IMR-90 (cell line): ENCODE measurements around the gene CEP72. TPM values are rescaled to one million over a fixed set of nuclear protein-coding genes. Genes with fewer than 3 reads are reported as not detected.

Source experiments
- ATAC-seq: fragments of 200-7000 bp; cut with Tn5 transposase; 2 replicates; pipeline ENCODE4 v1.9.1; 2020; ENCODE audit warnings: low read depth, mild to moderate bottlenecking, moderate library complexity
- BruUV-seq: library from RNA; stranded (reverse); fragments of 400-500 nt; replicated peaks from 2 replicates; lab custom pipeline; 2021; lab: Mats Ljungman, UMichigan
- CTCF ChIA-PET: fragments of 300-600 bp; formaldehyde crosslinking; extraction: SDS; loops from one replicate; lab custom pipeline; 2021; ENCODE audit warnings: antibody characterized with exemption; lab: Yijun Ruan, JAX
- POLR2A ChIA-PET: fragments of 300-600 bp; sonication (Branson Sonifier 250); formaldehyde crosslinking; loops from one replicate; lab custom pipeline; 2022; ENCODE audit warnings: antibody characterized with exemption; ENCODE audit not compliant: unreplicated experiment; lab: Charles Lee
- DNase-seq: peaks from one replicate; pipeline ENCODE4 v3.0.0; 2013
- H2AFZ ChIP-seq: replicated peaks from 2 replicates; pipeline ENCODE3; 2013; ENCODE audit warnings: low read length, mild to moderate bottlenecking; ENCODE audit not compliant: poor library complexity
- H2AK5ac ChIP-seq: 2 replicates; pipeline ENCODE4 v1.6.1; 2013; ENCODE audit warnings: low read depth, low read length, inconsistent platforms
- H2AK9ac ChIP-seq: replicated peaks from 2 replicates; pipeline ENCODE3; 2013; ENCODE audit warnings: mild to moderate bottlenecking, low read depth, low read length, moderate library complexity; ENCODE audit not compliant: poor library complexity
- H2BK120ac ChIP-seq: 2 replicates; pipeline ENCODE4 v1.6.1; 2013; ENCODE audit warnings: low read depth, low read length, inconsistent platforms
- H2BK15ac ChIP-seq: 3 replicates; pipeline ENCODE4 v1.6.1; 2013; ENCODE audit warnings: low read depth, low read length, inconsistent platforms
- H2BK20ac ChIP-seq: 2 replicates; pipeline ENCODE4 v1.6.1; 2013; ENCODE audit warnings: low read depth, mild to moderate bottlenecking, inconsistent platforms, low read length, moderate library complexity
- H2BK5ac ChIP-seq: 2 replicates; pipeline ENCODE4 v1.6.1; 2013; ENCODE audit warnings: mild to moderate bottlenecking, low read depth, low read length, inconsistent platforms; ENCODE audit not compliant: poor library complexity, severe bottlenecking
- H3K14ac ChIP-seq: replicated peaks from 2 replicates; pipeline ENCODE4 v1.6.1; 2013; ENCODE audit warnings: low read depth, low read length, inconsistent platforms
- H3K18ac ChIP-seq: 2 replicates; pipeline ENCODE4 v1.6.1; 2013; ENCODE audit warnings: low read depth, low read length, control low read depth
- H3K23ac ChIP-seq: 2 replicates; pipeline ENCODE4 v1.6.1; 2013; ENCODE audit warnings: low read depth, low read length, inconsistent platforms
- H3K27ac ChIP-seq: 2 replicates; pipeline ENCODE4 v1.5.1; 2013; ENCODE audit warnings: mild to moderate bottlenecking, control low read depth, low read length; ENCODE audit not compliant: insufficient read depth
- H3K27me3 ChIP-seq: 2 replicates; pipeline ENCODE4 v1.6.1; 2013; ENCODE audit warnings: low read length; ENCODE audit not compliant: control insufficient read depth, insufficient read depth
- H3K36me3 ChIP-seq: 2 replicates; pipeline ENCODE4 v1.6.1; 2013; ENCODE audit warnings: low read length, mixed read lengths; ENCODE audit not compliant: control insufficient read depth, insufficient read depth
- H3K4ac ChIP-seq: 2 replicates; pipeline ENCODE4 v1.6.1; 2013; ENCODE audit warnings: low read depth, low read length, inconsistent platforms
- H3K4me1 ChIP-seq: 2 replicates; pipeline ENCODE4 v1.6.1; 2013; ENCODE audit warnings: low read length, mixed read lengths; ENCODE audit not compliant: control insufficient read depth, insufficient read depth
- H3K4me2 ChIP-seq: 2 replicates; pipeline ENCODE4 v1.6.1; 2013; ENCODE audit warnings: low read depth, mild to moderate bottlenecking, control low read depth, low read length, moderate library complexity
- H3K4me3 ChIP-seq: 2 replicates; pipeline ENCODE4 v1.5.1; 2013; ENCODE audit warnings: low read depth, mild to moderate bottlenecking, control low read depth, low read length, moderate library complexity; ENCODE audit not compliant: insufficient read depth
- H3K56ac ChIP-seq: 2 replicates; pipeline ENCODE4 v1.6.1; 2013; ENCODE audit warnings: low read length, inconsistent platforms; ENCODE audit not compliant: insufficient read depth; ENCODE audit errors: extremely low read depth
- H3K79me1 ChIP-seq, 2 experiments: 2 replicates each; pipeline ENCODE4 v1.6.1; 2013; ENCODE audit warnings: low read length in 2 of 2, inconsistent platforms in 1 of 2, low read depth in 1 of 2
- H3K9ac ChIP-seq: 2 replicates; pipeline ENCODE4 v1.6.1; 2013; ENCODE audit warnings: low read depth, low read length, control low read depth
- H3K9me1 ChIP-seq: 2 replicates; pipeline ENCODE4 v1.6.1; 2013; ENCODE audit warnings: low read length, inconsistent platforms; ENCODE audit not compliant: insufficient read depth
- H3K9me3 ChIP-seq: 2 replicates; pipeline ENCODE4 v1.6.1; 2013; ENCODE audit warnings: low read length; ENCODE audit not compliant: control insufficient read depth, insufficient read depth
- H4K20me1 ChIP-seq: 2 replicates; pipeline ENCODE4 v1.6.1; 2013; ENCODE audit warnings: low read length, inconsistent platforms; ENCODE audit not compliant: insufficient read depth
- H4K5ac ChIP-seq: 2 replicates; pipeline ENCODE4 v1.6.1; 2013; ENCODE audit warnings: mild to moderate bottlenecking, low read depth, low read length, control low read depth
- H4K8ac ChIP-seq, 2 experiments: 2 replicates each; pipeline ENCODE4 v1.6.1; 2013; ENCODE audit warnings: low read depth in 2 of 2, low read length in 2 of 2, control low read depth in 1 of 2, inconsistent platforms in 1 of 2
- H4K91ac ChIP-seq: 2 replicates; pipeline ENCODE4 v1.6.1; 2013; ENCODE audit warnings: low read depth, low read length, inconsistent platforms; ENCODE audit not compliant: insufficient read depth
- BHLHE40 ChIP-seq: fragments of 150-350 bp; IDR thresholded peaks from 2 replicates; pipeline ENCODE4 v1.6.1; 2016; ENCODE audit warnings: mild to moderate bottlenecking, low read depth, low read length
- CEBPB ChIP-seq: IDR thresholded peaks from 2 replicates; pipeline ENCODE4 v1.6.1; 2012; ENCODE audit warnings: low read depth, low read length, improper control_type of control experiment
- CHD1 ChIP-seq: IDR thresholded peaks from 2 replicates; pipeline ENCODE4 v1.6.1; 2012; ENCODE audit warnings: low read depth, low read length, improper control_type of control experiment
- CTCF ChIP-seq: conservative IDR thresholded peaks from 2 replicates; pipeline ENCODE4 v1.5.1; 2012; ENCODE audit warnings: mild to moderate bottlenecking, low read depth, low read length, improper control_type of control experiment
- ELK1 ChIP-seq: fragments of 150-350 bp; IDR thresholded peaks from 2 replicates; pipeline ENCODE4 v1.6.1; 2016; ENCODE audit warnings: low read depth, mild to moderate bottlenecking, low read length, moderate library complexity, borderline replicate concordance
- FOS ChIP-seq: fragments of 150-350 bp; IDR thresholded peaks from 2 replicates; pipeline ENCODE4 v1.6.1; 2016; ENCODE audit warnings: low read depth, low read length
- MAFK ChIP-seq: IDR thresholded peaks from 2 replicates; pipeline ENCODE4 v1.6.1; 2012; ENCODE audit warnings: low read depth, low read length, improper control_type of control experiment
- MAZ ChIP-seq: IDR thresholded peaks from 2 replicates; pipeline ENCODE4 v1.6.1; 2012; ENCODE audit warnings: low read depth, mild to moderate bottlenecking, low read length, improper control_type of control experiment, moderate library complexity, borderline replicate concordance
- MXI1 ChIP-seq: IDR thresholded peaks from 2 replicates; pipeline ENCODE4 v1.6.1; 2012; ENCODE audit warnings: low read depth, mild to moderate bottlenecking, low read length, moderate library complexity, borderline replicate concordance
- NFE2L2 ChIP-seq: fragments of 150-350 bp; IDR thresholded peaks from 2 replicates; pipeline ENCODE4 v1.6.1; 2016; ENCODE audit warnings: low read depth, mild to moderate bottlenecking, low read length
- POLR2A ChIP-seq: IDR thresholded peaks from 2 replicates; pipeline ENCODE4 v1.6.1; 2012; ENCODE audit warnings: mild to moderate bottlenecking, low read depth, low read length
- RAD21 ChIP-seq: IDR thresholded peaks from 2 replicates; pipeline ENCODE4 v1.6.1; 2012; ENCODE audit warnings: low read length, improper control_type of control experiment
- RCOR1 ChIP-seq: IDR thresholded peaks from 2 replicates; pipeline ENCODE4 v1.6.1; 2012; ENCODE audit warnings: mild to moderate bottlenecking, low read length, improper control_type of control experiment; ENCODE audit not compliant: insufficient replicate concordance
- RFX5 ChIP-seq: IDR thresholded peaks from 2 replicates; pipeline ENCODE4 v1.8.0; 2012; ENCODE audit warnings: low read depth, mild to moderate bottlenecking, low read length, moderate library complexity
- SMC3 ChIP-seq: fragments of 150-350 bp; IDR thresholded peaks from 2 replicates; pipeline ENCODE4 v1.6.1; 2016; ENCODE audit warnings: low read depth, mild to moderate bottlenecking, antibody characterized with exemption, low read length, moderate library complexity
- USF2 ChIP-seq: fragments of 150-350 bp; IDR thresholded peaks from 2 replicates; pipeline ENCODE4 v1.6.1; 2017; ENCODE audit warnings: mild to moderate bottlenecking, antibody characterized with exemption, low read length, low read depth
- WGBS, 2 experiments: methylation state at CpG; one replicate each; pipeline versions ENCODE4 v1.1.5 to v1.1.7; 2013; ENCODE audit warnings: missing lambda C conversion rate in 2 of 2; ENCODE audit not compliant: insufficient read length in 1 of 2; ENCODE audit errors: extremely low coverage in 2 of 2; 5-methylcytosine and 5-hydroxymethylcytosine counted together
- dilution Hi-C: fragments of 300-500 bp; cut with HindIII; formaldehyde crosslinking; loops from one replicate; pipeline ENCODE4 v1.14.3; 2018; ENCODE audit warnings: low sequenced_read_pairs; ENCODE audit not compliant: unreplicated experiment
- in situ Hi-C: fragments of 300-500 bp; cut with MboI; formaldehyde crosslinking; loops from 3 replicates; pipeline ENCODE4 v1.14.3; 2019; ENCODE audit warnings: low sequenced_read_pairs, inconsistent platforms, mixed read lengths
- intact Hi-C: fragments of 100-400 bp; cut with micrococcal nuclease; formaldehyde crosslinking; loops from 2 replicates; pipeline ENCODE4 v1.10.0; 2022
- polyA plus RNA-seq, 3 experiments: library from polyadenylated mRNA; depleted of rRNA; stranded (reverse); fragments of >200 nt; gene quantifications; 2 replicates each; pipeline ENCODE4 v1.2.3, GENCODE V29; 2012; ENCODE audit warnings: low replicate concordance in 1 of 3
- total RNA-seq: library from RNA; depleted of rRNA; stranded (reverse); fragments of >200 nt; gene quantifications from 2 replicates; pipeline ENCODE4 v1.2.3, GENCODE V29; 2012

CEP72 gene
- total and polyA plus RNA-seq, 2 of the 4 experiments (the other 2 are of a cell fraction) = 2.9 to 4.3 TPM

- Histone ChIP-seq H2BK5ac (no peak overlapping the region), H2AK5ac (no peak overlapping the region), H3K9ac (no peak overlapping the region), H3K4me2 (no peak overlapping the region), H2BK15ac (no peak overlapping the region), H4K91ac (no peak overlapping the region), H3K27me3 (no peaks in the 10 kb centered on the region), H3K4me1 (no peaks in the 10 kb centered on the region), H2BK20ac (no peak overlapping the region), H3K36me3 (peaks cover 1% of the 10 kb centered on the region), H3K9me3 (no peaks in the 10 kb centered on the region), H4K8ac (no peak overlapping the region), H3K9me1 (peaks cover 6% of the 10 kb centered on the region), H2AFZ (peak overlapping the region; percentile 63), H3K23ac (no peak overlapping the region), H3K18ac (no peak overlapping the region), H3K14ac (0 out of 2 replicates have a peak overlapping the region, but pooled peaks have one; percentile 22), H4K5ac (no peak overlapping the region), H2BK120ac (no peak overlapping the region), H3K27ac (no peak overlapping the region), H3K4me3 (no peak overlapping the region), H2AK9ac (peak overlapping the region; percentile 55), H4K20me1 (no peaks in the 10 kb centered on the region), H3K79me1 (no peaks in the 10 kb centered on the region), H3K4ac (no peak overlapping the region), H3K56ac (no peak overlapping the region)
- in situ Hi-C loops = no loop called here
- WGBS, 2 experiments = 96% methylated on average over 4 of the region's 17 CpGs; no CpG with 5 or more reads in 1 of the 2 experiments
- DNase-seq (no peak), ATAC-seq (no peak)
- no TSS peak for BruUV-seq
- ChIA-PET POLR2A (no interaction called here), CTCF (interaction anchor here (0.6 kb wide), 1 partner anchor 265 kb away, joined by 5 read pairs; no protein-coding TSS in a partner anchor)
- TF ChIP-seq MAZ (no peak), USF2 (no peak), RCOR1 (no peak), CHD1 (no peak), ELK1 (no peak), CEBPB (no peak), NFE2L2 (no peak), POLR2A (no peak), MAFK (no peak), CTCF (no peak), MXI1 (no peak), FOS (no peak), BHLHE40 (no peak), RAD21 (no peak), SMC3 (no peak), RFX5 (no peak)
- intact Hi-C loops = no loop called here
- dilution Hi-C loops = no loop called here
These were observed 42.1 kb downstream of the CEP72 start for GRCh38 chr5:654071-654778.
